ENCODE measurements around the gene CSGALNACT2. TPM values are rescaled to one million over a fixed set of nuclear protein-coding genes. Genes with fewer than 3 reads are reported as not detected.
"Not testable (repeated sequence)": the region's sequence is repeated elsewhere in the genome, so short reads cannot be mapped to it uniquely, and the experiment has no call there.

Gene CSGALNACT2
- total RNA-seq, 1 experiment from 2014 or later: 3.0 TPM

DNA sequence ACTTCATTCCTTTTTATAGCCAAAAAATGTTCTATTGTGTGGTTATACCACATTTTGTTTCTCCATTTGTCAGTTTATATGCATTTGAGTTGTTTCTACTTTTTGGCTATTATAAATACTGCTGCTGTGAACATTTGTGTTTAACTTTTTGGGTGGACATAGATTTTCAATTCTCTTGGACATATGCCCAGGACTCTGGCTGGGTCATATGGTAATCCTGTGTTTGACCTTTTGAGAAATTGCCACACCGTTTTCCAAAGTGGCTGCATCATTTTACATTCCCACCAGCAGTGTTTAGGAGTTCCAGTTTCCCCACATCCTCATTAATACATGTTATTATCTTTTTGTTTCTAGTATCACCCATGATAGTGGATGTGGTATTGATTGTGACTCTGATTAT is 39.4 kb downstream of the CSGALNACT2 start:
- no peak for DNase-seq (ENCODE audit: low read depth)

DNA sequence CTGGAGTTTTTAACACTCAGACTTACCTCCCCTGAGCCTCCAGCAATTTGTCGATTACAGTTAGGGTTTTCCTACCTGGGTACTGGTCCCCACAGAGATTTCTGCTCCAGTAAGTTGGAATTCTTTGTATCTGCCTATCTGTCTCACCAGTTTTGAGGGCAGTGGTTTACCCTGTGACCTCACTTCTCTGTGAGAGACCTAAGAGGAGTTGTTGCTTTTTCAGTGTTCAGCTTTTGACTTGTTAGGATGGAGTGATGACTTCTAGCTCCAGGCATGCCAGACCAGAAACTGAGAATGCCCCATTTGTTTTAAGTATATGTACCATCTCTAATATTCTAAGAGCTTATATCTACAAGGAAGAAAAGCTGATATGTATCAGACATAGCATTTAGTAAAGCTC is 42.9 kb downstream of the CSGALNACT2 start:
- DNase-seq (ENCODE audit: low read depth): no peak

DNA sequence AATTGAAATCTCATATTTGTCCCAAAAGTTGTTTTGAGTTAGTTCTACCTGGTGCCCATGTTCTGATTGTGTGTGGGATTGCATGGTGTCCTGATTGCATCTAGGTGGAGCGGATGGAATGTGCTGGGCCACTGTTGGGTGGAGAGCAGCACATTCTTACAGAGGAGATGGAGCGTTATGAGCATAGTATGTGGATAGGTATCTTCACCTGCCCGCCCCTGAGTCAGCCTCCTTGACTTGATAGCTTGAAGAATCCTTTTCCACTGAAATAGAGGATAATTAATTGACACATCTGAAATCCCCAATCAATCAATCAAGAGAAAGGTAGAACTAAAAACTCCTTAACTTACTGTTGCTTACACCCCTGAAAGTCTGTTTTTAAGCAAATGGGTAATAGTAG is 45.5 kb downstream of the CSGALNACT2 start:
- DNase-seq (ENCODE audit: low read depth): not testable (repeated sequence)

- no peak for DNase-seq (ENCODE audit: low read depth)
Observed at GRCh38 chr10:43186150-43186549, 47.9 kb downstream of the CSGALNACT2 start.

GRCh38 chr10:43187213-43187612 is 49.0 kb downstream of the CSGALNACT2 start:
- DNase-seq (ENCODE audit: low read depth): no peak

DNA sequence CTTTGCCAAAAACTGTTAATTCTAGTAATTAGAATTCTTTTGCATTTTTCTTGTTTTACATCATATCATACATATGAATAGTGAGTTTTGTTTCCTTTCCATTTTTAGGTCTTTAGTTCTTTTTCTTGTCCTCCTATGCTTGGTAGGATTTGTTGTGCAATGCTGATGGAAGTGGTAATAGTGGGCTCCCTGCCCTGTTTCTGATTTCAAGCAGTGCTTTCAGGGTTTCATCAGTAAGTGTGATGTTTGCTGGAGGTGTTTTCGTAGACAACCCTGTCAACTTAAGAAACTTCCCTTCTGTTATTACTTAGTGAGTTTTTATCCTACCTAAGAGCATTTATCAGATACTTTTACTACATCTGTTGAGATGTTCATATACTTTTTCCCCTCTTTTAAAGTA is 50.5 kb downstream of the CSGALNACT2 start:
- DNase-seq (ENCODE audit: low read depth): no peak

DNA sequence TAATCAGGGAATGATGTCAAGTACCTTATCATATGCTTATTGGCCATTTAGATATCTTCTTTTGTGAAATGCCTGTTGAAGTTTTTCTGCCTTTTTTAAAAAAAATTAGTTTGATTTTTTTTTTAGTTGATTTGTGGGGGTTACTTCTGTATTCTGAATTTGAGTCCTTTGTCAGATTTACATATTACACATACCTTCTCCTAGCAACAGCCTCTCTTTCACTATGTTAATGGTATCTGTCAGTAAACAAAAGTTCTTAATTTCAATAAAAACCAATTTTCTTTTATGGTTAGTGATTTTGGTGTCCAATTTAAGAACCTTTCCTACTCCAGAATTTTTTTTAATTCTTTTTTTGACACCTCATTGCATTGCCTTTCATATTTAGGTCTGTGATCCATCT is 52.0 kb downstream of the CSGALNACT2 start:
- DNase-seq (ENCODE audit: low read depth): no peak

DNA sequence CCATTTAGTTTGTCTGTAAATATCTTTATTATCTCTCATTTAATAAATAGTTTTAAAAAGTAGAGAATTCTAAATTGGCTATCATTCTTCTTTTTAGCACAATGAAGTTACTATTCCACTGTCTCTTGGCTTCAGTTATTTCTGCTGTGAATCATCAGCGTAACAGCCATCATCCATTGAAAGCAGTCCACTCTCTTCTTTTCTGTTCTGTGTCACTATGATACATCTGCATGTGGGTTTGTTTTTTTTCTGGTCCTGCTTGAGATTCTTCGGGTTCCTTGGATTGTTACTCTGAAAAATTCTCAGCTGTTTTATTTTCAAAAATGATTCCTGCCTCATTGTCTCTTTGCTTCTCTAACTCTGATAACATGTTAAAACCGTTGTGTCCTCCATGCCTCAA is 52.5 kb downstream of the CSGALNACT2 start:
- no peak for DNase-seq (ENCODE audit: low read depth)

DNA sequence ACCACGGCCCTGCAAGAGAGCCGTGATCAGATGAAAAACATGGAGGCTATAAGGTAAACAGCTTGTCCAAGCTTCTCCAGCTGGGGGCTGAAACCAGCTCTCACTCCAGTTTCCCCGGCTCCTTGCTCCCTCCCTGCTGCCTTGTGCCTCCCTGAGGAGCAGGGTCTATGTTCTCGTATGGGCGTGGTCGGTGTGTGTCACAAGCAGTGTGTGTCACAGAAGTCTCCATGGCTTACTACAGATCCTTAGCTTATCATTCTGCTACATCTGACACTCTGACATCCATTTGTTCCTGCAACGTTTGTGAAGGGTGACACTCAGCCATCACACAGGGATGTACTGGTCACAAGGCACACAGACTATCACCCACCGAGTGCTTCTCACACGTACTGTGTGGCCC is 54.6 kb downstream of the CSGALNACT2 start:
- DNase-seq (ENCODE audit: low read depth): no peak

DNA sequence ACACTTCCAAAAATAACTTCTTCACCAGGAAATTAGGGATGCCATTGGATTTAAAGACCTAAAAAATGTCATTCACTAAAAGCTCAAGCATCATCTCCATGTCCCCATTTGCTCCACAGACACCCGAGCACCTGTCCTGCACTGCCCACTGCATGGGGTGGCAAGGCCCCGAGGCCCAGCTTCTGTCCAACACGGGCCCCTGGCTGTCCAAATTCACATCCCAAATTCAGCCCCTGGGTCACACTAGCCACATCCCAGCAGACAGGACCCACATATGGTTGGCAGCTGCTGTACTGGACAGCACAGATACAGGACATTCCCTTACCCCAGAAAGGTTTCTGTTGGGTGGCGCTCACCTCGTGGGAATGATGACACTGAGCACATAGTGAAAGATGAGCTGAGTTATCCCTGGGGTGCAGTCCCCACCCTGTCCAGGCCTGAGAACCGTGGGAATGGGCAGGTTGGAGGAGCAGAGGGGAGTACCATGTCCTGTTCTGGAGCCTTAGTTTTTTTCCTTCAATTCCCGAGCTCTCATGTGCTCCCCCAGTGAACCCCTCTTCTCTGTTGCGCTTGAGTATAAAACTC is 55.3 kb downstream of the CSGALNACT2 start:
- DNase-seq (ENCODE audit: low read depth): no peak

- no peak for DNase-seq (ENCODE audit: low read depth)
Observed at GRCh38 chr10:43194266-43194665, 56.0 kb downstream of the CSGALNACT2 start.

GRCh38 chr10:43194859-43195258 is 56.6 kb downstream of the CSGALNACT2 start:
- DNase-seq (ENCODE audit: low read depth): no peak

DNA sequence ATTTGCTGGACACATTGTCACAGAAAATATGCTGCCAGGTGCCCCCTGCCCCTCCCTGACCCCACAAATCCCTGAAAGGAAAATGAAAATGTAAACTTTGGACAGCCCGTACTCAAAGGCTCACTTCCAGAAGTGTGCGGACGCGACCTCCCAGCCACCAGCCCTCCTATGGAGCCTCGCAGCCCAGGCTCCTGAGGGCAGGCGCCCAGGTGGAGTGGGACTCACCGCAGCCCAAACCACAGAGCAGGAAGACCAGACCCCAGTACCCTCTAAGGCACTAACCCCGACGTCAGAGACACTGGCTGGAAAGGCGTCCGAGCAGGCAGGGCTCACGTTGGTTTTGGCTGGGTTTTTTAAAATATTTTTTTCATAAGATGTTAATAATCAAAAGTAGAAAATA is 57.3 kb downstream of the CSGALNACT2 start:
- DNase-seq (ENCODE audit: low read depth): no peak

DNA sequence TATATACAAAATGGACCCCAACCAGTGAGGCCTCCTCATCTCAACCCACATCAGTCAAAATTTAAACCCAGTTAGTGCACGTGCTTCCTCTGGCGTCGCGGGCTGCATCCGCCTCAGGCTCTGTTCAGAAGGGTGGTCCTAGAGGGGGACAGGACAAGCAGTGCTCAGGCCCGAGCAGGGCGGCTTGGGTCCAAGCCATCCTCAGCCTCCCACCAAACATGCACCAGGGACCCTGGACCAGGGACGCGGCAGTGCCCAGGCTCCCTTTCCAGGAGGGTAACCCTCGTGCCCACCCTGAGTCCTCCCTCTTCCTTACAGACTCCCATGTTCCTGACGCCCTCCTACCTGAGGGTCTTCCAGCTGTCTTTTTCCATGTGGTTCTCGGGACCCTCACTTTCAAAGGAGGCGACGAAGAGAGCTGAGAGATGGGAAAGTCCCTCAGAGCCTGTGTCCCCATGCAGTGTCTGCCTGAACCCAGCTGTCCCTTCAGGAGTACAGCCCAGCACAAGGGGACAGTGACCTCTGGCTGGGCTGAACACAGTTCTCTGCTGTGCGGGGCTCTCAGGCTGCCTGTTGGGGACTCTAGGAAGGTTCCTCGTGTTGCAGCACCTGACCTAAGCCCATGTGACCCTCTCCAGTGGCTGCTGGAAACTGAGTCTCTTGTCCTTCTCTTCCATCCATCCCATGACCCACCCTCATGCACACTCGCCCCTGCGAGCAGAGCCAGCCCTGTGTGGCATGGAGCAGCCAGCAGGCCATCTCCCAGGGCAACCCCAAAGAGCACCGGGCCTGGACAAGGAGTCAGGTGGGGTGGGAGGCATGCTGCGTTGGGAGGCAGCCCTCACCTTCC is 58.1 kb downstream of the CSGALNACT2 start:
- DNase-seq (ENCODE audit: low read depth): no peak

GRCh38 chr10:43196981-43197833 is 59.0 kb downstream of the CSGALNACT2 start:
- DNase-seq (ENCODE audit: low read depth): no peak

DNA sequence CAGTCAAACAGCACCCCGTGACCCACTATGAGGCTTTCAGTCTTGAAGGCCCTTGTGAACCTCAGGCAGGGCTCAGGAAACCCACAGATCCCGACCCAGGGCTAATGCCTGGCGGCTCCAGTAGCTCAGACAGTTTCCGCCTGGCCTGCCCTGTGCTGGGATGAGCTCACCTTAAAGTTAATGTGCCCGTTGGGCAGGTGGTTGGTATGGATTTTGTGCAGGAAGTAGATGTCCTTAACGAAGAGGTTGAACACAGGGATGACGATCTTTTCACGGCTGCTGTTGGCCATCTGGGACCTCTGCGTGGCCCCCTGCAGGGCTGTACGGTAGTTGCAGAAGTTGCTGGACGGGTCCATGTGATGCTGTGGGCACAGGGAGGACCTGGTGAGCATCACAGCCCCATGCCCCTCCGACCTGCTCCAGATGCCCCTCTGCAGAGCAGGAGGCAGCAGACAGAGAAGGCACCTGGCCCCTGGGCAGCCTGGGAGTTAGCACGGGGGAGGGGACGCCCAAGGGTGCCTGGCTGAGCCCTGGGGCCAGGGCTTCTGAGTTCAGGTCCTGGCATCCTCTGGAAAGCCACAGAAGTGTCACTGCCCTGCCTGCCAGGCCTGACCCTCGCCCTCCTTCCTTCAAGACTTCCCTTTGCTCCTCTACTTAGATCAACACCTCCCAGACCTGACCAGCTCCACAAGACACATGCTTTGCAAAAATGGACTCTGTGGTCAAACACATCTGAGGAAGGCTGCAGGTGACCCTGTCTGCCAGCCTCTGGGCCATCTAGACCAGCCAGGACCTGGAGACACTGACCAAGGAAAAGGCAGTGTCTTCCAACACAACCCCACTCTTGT is 59.8 kb downstream of the CSGALNACT2 start:
- peak; percentile 32 for DNase-seq (ENCODE audit: low read depth)

- DNase-seq (ENCODE audit: low read depth): no peak
Observed at GRCh38 chr10:43198682-43199005, 60.4 kb downstream of the CSGALNACT2 start.

DNA sequence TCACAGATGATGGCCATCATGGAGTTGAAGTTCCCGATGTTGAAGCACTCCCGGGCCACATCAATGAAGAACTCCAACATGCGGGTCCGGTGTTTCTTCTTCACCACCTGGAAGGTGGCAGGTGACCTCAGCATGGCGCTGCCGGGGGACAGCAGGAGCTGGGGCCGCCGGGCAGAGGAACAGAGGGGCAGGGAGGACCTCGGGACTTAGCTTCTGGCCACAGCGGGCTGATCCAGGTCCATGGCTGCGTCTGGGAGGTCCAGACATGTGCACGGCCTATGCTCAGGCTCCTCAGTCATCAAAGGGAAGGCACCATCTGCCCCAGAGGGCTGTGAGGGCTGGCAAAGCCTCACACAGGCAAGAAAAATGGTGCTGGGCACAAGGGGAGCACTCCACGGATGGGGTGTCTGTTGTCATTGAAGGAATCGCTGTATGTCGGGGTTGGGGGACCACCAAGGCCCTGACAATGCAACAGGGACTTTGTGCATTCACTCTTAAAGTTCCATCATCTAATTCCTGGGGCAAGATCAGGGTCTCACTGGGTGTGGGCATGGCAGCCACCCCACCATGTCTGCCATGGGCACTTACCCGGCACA is 60.9 kb downstream of the CSGALNACT2 start:
- no peak for DNase-seq (ENCODE audit: low read depth)

DNA sequence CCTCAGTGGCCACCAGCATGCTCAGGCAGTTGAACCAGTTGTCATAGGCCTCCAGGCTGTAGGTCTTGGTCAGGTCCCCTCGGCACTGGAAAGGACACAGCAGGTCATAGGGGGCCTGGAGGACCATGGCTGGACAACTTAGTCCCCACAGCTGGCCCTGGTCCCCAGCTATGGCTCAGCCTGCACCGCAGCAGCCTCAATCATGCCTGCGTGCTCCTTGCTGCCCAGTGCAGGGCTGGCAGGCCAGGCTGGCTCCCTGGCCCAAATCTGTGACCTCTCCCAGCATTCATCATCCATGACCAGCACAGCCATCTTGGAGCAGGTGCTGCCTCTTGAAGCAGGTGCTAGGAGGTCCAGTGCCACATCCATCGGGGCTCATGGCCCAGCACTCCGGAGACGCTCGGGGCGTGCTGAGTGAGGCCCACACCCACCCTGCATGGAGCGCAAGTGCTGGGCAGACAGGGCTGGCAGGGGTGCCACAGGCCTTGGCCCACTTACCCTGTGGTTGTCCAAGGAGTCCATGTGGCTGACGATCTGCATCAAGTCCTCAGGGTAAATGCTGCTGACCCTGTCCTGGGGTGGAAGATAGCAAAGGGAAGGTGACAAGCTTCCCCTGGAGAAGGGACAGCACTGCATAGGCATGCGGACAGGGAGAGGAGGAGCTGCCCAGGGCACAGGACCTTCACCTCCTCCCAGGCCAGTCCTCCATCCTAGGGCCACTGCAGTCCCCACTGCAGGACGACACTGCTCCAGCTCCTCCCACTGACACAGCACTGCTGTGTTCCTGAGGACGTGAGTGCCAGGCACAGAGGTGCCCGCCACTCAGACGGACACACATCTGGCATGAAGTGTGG is 61.7 kb downstream of the CSGALNACT2 start:
- DNase-seq (ENCODE audit: low read depth): no peak
